OCI-LY7 (cell line): ENCODE measurements around the gene SYPL1.
"Not testable (repeated sequence)": the region's sequence is repeated elsewhere in the genome, so short reads cannot be mapped to it uniquely, and the experiment has no call there.

Experiments used
- CTCF ChIP-seq: fragments of 200-600 bp; sonication (generic); conservative IDR thresholded peaks from 2 replicates; pipeline ENCODE4 v1.5.1; 2014; ENCODE audit warnings: mild to moderate bottlenecking, antibody characterized with exemption, low read length, moderate library complexity, mixed read lengths
- EZH2phosphoT487 ChIP-seq: fragments of 200-600 bp; sonication (generic); IDR thresholded peaks from 2 replicates; pipeline ENCODE4 v1.6.1; 2018; ENCODE audit warnings: low read depth, borderline replicate concordance, mild to moderate bottlenecking, mixed run types, antibody characterized with exemption, low read length, moderate library complexity, mixed read lengths

- not testable (repeated sequence) for TF ChIP-seq CTCF, EZH2phosphoT487
Observed at GRCh38 chr7:106138181-106138580, 26.1 kb upstream of the SYPL1 start.
